Memory B cell (primary cell): Measurements from ENCODE around the gene TRIM44.
A peak's percentile ranks its signal among the peaks of the same experiment; 100 is the strongest.

Experiments
- ATAC-seq: fragments of 150-1000 bp; cut with Tn5 transposase; 2 replicates; pipeline ENCODE4 v1.10.0; 2021; ENCODE audit warnings: low read depth, mild to moderate bottlenecking, moderate library complexity
- DNase-seq, 2 donors: peaks; one replicate each; pipeline ENCODE4 v3.0.0; 2022; ENCODE audit warnings: low spot score in 2 of 2
- H3K27ac Mint-ChIP-seq: one replicate; pipeline ENCODE4 v1.8.0; 2022; ENCODE audit warnings: mild to moderate bottlenecking, moderate library complexity, mixed read lengths
- H3K27me3 Mint-ChIP-seq: one replicate; pipeline ENCODE4 v1.8.0; 2022; ENCODE audit warnings: mixed read lengths
- H3K36me3 Mint-ChIP-seq: one replicate; pipeline ENCODE4 v1.8.0; 2022; ENCODE audit warnings: mild to moderate bottlenecking, mixed read lengths
- H3K4me1 Mint-ChIP-seq: one replicate; pipeline ENCODE4 v1.8.0; 2022; ENCODE audit warnings: mixed read lengths
- H3K4me3 Mint-ChIP-seq: one replicate; pipeline ENCODE4 v1.8.0; 2022; ENCODE audit warnings: mild to moderate bottlenecking, moderate library complexity, mixed read lengths
- H3K9me3 Mint-ChIP-seq: one replicate; pipeline ENCODE4 v1.8.0; 2022; ENCODE audit warnings: mixed read lengths

Gene TRIM44

GRCh38 chr11:35794850-35795249, 132.3 kb downstream of the TRIM44 start:
- ATAC-seq: no peak

GRCh38 chr11:35796562-35796961, 134.0 kb downstream of the TRIM44 start:
- Mint-ChIP-seq H3K9me3 (peaks cover 4% of the 10 kb centered on the region), H3K4me3 (no peak overlapping the region), H3K27me3 (no peaks in the 10 kb centered on the region), H3K4me1 (peaks cover 22% of the 10 kb centered on the region), H3K27ac (peak overlapping the region; percentile 24), H3K36me3 (peaks cover 16% of the 10 kb centered on the region)
- no peak for DNase-seq
- ATAC-seq: no peak

More at GRCh38 chr11:35794850-35795249, 132.3 kb downstream of the TRIM44 start:
- Mint-ChIP-seq H3K4me3 (no peak overlapping the region), H3K9me3 (peaks cover 4% of the 10 kb centered on the region), H3K4me1 (peaks cover 15% of the 10 kb centered on the region), H3K27me3 (no peaks in the 10 kb centered on the region), H3K36me3 (peaks cover 23% of the 10 kb centered on the region), H3K27ac (no peak overlapping the region)
- no peak for DNase-seq

- DNase-seq (no peak), ATAC-seq (no peak)
- H3K9me3 Mint-ChIP-seq: peaks cover 4% of the 10 kb centered on the region
- no peak overlapping the region for H3K4me3 Mint-ChIP-seq
- no peak overlapping the region for H3K27ac Mint-ChIP-seq
- peaks cover 20% of the 10 kb centered on the region for H3K4me1 Mint-ChIP-seq
- no peaks in the 10 kb centered on the region for H3K27me3 Mint-ChIP-seq
- peaks cover 15% of the 10 kb centered on the region for H3K36me3 Mint-ChIP-seq
Measured at GRCh38 chr11:35798423-35798822, 135.8 kb downstream of the TRIM44 start.

- DNase-seq (no peak), ATAC-seq (no peak)
- H3K27me3 Mint-ChIP-seq: no peaks in the 10 kb centered on the region
- H3K4me3 Mint-ChIP-seq: no peak overlapping the region
- peaks cover 20% of the 10 kb centered on the region for H3K4me1 Mint-ChIP-seq
- H3K36me3 Mint-ChIP-seq: peaks cover 15% of the 10 kb centered on the region
- no peak overlapping the region for H3K27ac Mint-ChIP-seq
- H3K9me3 Mint-ChIP-seq: peaks cover 4% of the 10 kb centered on the region
Measured at GRCh38 chr11:35798983-35799382, 136.4 kb downstream of the TRIM44 start.

DNA sequence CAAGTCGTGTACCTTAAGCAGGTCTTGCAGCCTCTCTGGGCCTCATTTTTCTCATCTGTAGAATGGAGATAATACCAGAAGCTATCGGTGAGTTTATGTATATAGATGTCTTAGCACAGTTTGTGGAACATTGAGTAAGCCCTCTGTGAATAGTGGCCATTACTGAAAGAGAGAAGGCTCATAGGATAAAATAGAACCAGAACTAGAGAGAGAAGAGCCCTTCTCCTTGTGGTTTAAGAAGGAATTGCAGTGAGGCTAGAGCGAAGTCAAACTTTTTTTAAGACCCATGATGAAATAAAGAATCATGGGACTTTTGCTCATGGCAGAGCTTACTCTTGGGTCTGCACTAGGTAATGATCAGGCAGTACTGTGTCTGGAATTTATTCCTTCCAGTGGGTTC, 137.1 kb downstream of the TRIM44 start:
- DNase-seq: no peak
- no peak for ATAC-seq
- peak overlapping the region; percentile 77 for H3K27ac Mint-ChIP-seq
- no peak overlapping the region for H3K4me3 Mint-ChIP-seq
- peaks cover 20% of the 10 kb centered on the region for H3K4me1 Mint-ChIP-seq
- peaks cover 4% of the 10 kb centered on the region for H3K9me3 Mint-ChIP-seq
- peaks cover 17% of the 10 kb centered on the region for H3K36me3 Mint-ChIP-seq
- H3K27me3 Mint-ChIP-seq: no peaks in the 10 kb centered on the region

DNA sequence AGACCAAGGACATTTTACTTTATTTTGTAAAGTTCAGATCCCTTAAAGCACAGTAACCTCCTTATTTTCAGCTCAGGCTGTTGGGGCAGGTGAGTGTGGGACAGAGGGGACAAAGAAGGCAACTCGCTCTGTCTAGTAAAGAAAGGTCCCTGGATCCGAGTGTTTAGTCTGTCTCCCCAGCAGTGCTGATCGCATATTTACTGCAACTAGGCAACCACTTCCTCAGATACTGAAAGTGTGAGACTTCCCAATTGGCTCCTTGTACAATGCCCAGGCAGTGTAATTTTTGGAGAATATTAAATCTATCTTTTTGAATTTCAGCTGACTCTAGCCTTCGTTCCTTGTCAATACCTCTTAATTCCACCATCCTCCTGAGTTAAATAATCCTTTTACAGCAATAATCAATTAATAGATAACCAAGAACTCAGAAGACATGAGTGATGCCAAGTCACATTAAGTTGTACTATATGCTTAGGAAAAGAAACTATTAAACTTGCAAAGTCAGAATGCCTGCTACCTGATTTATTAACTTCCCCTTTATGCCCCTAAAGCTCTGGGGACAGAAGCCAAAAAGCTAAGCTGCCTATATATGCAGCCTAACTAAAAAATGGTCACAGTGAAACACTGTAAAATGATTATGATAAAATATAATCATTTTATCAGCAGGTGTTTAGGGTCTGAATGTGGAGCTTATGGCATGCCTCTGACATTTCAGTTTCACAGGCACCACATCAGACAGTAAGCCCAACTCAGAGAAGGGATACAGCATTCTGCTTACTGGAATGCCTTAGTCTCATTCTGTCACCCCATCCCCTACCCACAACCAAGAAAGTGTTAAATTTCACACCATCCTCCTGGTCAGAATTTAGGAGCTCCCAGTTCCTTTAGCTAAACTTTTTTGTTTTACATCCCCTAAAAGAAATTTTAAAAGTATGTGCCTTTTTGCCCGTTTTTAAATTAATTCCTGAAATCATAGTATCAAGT, 138.7 kb downstream of the TRIM44 start:
- no peak for DNase-seq
- Mint-ChIP-seq H3K27ac (peak overlapping the region; percentile 77), H3K27me3 (no peaks in the 10 kb centered on the region), H3K9me3 (peaks cover 4% of the 10 kb centered on the region), H3K4me1 (peaks cover 20% of the 10 kb centered on the region), H3K36me3 (peaks cover 22% of the 10 kb centered on the region), H3K4me3 (no peak overlapping the region)
- ATAC-seq: peak; percentile 78

- peak overlapping the region; percentile 9 for H3K27ac Mint-ChIP-seq
- no peak overlapping the region for H3K4me3 Mint-ChIP-seq
- ATAC-seq (no peak), DNase-seq (no peak)
- peaks cover 14% of the 10 kb centered on the region for H3K4me1 Mint-ChIP-seq
- peaks cover 27% of the 10 kb centered on the region for H3K36me3 Mint-ChIP-seq
- H3K9me3 Mint-ChIP-seq: peaks cover 4% of the 10 kb centered on the region
- H3K27me3 Mint-ChIP-seq: no peaks in the 10 kb centered on the region
Measured at GRCh38 chr11:35802221-35802620, 139.6 kb downstream of the TRIM44 start.

DNA sequence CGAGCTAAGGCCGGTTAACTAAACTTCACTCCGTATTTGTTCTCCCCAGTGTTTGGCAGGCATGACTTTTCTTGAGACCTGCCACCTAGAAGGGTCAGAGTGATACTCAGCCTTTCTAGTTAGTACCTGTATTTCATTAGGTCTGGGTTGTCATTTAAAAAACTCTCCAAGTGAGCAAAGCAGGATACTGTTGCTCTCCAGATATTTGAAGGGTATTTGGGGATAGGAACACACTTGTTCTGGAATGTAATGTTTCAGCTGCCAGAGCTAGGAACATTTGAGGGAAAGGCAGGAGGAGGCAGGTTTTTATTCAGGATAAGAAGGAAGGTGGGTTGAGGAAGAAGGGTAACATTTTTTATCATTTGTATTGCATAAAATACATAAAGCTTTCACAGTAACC, 140.1 kb downstream of the TRIM44 start:
- ATAC-seq (no peak), DNase-seq (no peak)
- H3K36me3 Mint-ChIP-seq: peaks cover 29% of the 10 kb centered on the region
- peaks cover 14% of the 10 kb centered on the region for H3K4me1 Mint-ChIP-seq
- no peaks in the 10 kb centered on the region for H3K27me3 Mint-ChIP-seq
- H3K9me3 Mint-ChIP-seq: peaks cover 4% of the 10 kb centered on the region
- peak overlapping the region; percentile 6 for H3K27ac Mint-ChIP-seq
- no peak overlapping the region for H3K4me3 Mint-ChIP-seq

DNA sequence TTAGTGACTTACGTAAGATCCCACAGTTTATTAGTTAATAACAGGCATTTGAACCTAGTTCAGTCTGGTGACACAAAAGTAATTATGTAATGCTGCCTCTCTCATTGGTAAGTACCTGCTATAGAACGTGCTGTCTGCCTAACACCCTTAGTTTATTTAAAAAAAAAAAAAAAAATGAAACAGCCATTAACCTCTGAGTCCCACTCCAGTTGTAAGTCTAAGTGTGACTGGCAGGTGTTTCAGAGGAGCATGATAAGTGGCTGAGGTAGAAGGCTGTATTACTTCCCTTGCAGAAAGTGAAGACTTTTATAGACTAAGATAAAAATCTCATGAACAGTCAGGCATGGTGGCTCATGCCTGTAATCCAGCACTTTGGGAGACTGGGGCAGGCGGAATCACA, 140.5 kb downstream of the TRIM44 start:
- Mint-ChIP-seq H3K27me3 (no peaks in the 10 kb centered on the region), H3K4me1 (peaks cover 14% of the 10 kb centered on the region), H3K9me3 (peaks cover 4% of the 10 kb centered on the region), H3K4me3 (no peak overlapping the region), H3K36me3 (peaks cover 29% of the 10 kb centered on the region), H3K27ac (no peak overlapping the region)
- ATAC-seq: no peak
- DNase-seq: no peak

DNA sequence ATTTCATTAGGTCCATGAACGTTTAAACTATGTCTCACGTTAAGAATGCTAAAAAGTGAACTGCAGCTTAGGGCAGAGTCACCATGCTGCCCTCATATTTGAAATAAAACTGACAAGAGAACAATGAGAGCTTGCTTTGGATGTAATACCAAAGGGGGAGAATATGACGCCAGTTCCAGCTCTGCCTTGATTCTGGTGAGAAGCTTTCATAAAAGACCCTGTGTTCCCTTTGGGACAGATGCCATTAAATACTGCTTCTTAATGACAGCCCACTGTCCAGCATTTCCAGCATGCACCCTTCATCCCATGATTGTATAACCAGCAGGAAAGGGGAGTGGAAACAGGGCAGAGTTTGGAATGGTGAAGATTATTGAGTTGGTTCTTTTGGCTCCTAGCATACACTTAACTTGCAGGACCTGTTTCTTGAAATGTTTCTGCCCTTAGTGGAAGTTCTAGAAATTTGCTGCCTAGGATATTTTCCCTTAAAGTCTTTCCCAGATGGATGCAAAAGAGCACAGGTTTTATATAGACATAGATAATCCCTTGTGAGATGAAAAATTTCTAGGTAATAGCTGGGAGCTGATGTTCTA, 142.0 kb downstream of the TRIM44 start:
- H3K4me1 Mint-ChIP-seq: peaks cover 12% of the 10 kb centered on the region
- DNase-seq (no peak), ATAC-seq (no peak)
- H3K27ac Mint-ChIP-seq: no peak overlapping the region
- H3K9me3 Mint-ChIP-seq: peaks cover 1% of the 10 kb centered on the region
- H3K4me3 Mint-ChIP-seq: no peak overlapping the region
- peaks cover 29% of the 10 kb centered on the region for H3K36me3 Mint-ChIP-seq
- H3K27me3 Mint-ChIP-seq: no peaks in the 10 kb centered on the region

DNA sequence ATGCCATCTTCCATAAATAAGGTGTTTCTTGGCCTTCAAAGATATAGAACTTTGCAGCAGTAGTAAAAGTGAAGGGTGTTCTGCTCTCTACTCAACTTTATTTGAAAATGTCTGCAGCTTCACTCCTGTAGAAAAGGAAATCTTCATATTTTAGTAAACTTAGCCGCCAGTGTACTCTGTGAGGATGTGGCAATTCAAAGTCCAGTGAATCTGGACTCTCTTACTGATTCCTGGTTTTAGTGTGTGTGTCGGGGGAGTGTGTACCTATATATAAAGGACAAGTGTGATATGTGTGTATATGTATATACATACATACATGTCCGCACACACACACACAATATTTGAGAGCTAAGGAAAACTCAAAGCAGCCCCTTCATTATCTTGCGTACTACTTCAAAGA, 147.0 kb downstream of the TRIM44 start:
- H3K4me1 Mint-ChIP-seq: no peaks in the 10 kb centered on the region

DNA sequence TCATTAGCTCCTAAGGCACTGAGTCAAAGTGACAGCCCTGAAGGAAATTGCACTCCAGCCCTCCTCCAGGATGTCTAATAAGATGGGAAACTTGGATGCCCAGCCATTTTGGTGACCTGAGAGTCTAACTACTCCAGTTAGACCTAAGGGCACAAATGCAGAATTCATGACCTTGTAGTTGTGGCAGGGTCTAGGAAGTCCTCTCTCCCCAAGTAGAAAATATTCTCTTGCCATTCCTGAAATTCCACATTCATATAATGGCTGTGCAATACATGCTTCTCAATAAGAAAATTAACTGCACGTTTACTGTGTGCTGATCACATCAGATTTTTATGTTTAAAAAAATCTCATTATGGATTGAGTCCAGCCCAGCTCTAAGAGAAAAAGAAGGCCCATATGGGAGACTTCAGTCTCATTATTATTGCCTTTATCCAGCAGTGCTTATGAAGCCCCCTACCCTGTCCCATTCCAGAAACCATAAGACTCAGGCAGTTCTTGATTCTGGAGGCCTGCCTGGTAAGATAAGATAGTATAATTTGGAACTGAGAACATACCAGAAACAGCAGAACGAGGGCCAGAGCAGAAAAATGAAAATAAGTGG, 147.6 kb downstream of the TRIM44 start:
- no peaks in the 10 kb centered on the region for H3K27me3 Mint-ChIP-seq
- H3K27ac Mint-ChIP-seq: no peak overlapping the region
- no peak overlapping the region for H3K4me3 Mint-ChIP-seq
- no peaks in the 10 kb centered on the region for H3K4me1 Mint-ChIP-seq
- ATAC-seq: no peak
- no peaks in the 10 kb centered on the region for H3K9me3 Mint-ChIP-seq
- H3K36me3 Mint-ChIP-seq: peaks cover 37% of the 10 kb centered on the region
- DNase-seq: no peak

More for the DNA sequence above, 147.0 kb downstream of the TRIM44 start:
- DNase-seq (no peak), ATAC-seq (no peak)
- no peaks in the 10 kb centered on the region for H3K27me3 Mint-ChIP-seq
- no peak overlapping the region for H3K4me3 Mint-ChIP-seq
- peaks cover 36% of the 10 kb centered on the region for H3K36me3 Mint-ChIP-seq
- H3K27ac Mint-ChIP-seq: no peak overlapping the region
- H3K9me3 Mint-ChIP-seq: no peaks in the 10 kb centered on the region

- no peaks in the 10 kb centered on the region for H3K9me3 Mint-ChIP-seq
- H3K4me1 Mint-ChIP-seq: no peaks in the 10 kb centered on the region
- H3K4me3 Mint-ChIP-seq: no peak overlapping the region
- ATAC-seq (no peak), DNase-seq (no peak)
- H3K27ac Mint-ChIP-seq: no peak overlapping the region
- H3K36me3 Mint-ChIP-seq: peaks cover 29% of the 10 kb centered on the region
- no peaks in the 10 kb centered on the region for H3K27me3 Mint-ChIP-seq
Measured at GRCh38 chr11:35811783-35812182, 149.2 kb downstream of the TRIM44 start.

- no peak for ATAC-seq
- H3K4me1 Mint-ChIP-seq: no peaks in the 10 kb centered on the region
- H3K27me3 Mint-ChIP-seq: no peaks in the 10 kb centered on the region
- H3K4me3 Mint-ChIP-seq: no peak overlapping the region
- peak overlapping the region; percentile 20 for H3K27ac Mint-ChIP-seq
- no peak for DNase-seq
- peaks cover 29% of the 10 kb centered on the region for H3K36me3 Mint-ChIP-seq
- H3K9me3 Mint-ChIP-seq: no peaks in the 10 kb centered on the region
Measured at GRCh38 chr11:35812828-35813227, 150.3 kb downstream of the TRIM44 start.
